Subcutaneous abdominal adipose tissue (tissue), 5 donors: ENCODE data around the gene PHF10.

Source experiments
- H3K27ac ChIP-seq: one replicate; pipeline ENCODE4 v1.7.0; 2013; ENCODE audit warnings: low read depth, mild to moderate bottlenecking, inconsistent platforms, low read length, moderate library complexity
- H3K27me3 ChIP-seq, 5 donors: one replicate each; pipeline ENCODE4 v1.7.0; 2013; ENCODE audit warnings: low read length in 5 of 5, inconsistent platforms in 1 of 5; ENCODE audit not compliant: control insufficient read depth in 5 of 5, insufficient read depth in 4 of 5
- H3K36me3 ChIP-seq, 5 donors: one replicate each; pipeline ENCODE4 v1.7.0; 2013; ENCODE audit warnings: low read length in 5 of 5; ENCODE audit not compliant: control insufficient read depth in 5 of 5, insufficient read depth in 5 of 5
- H3K4me1 ChIP-seq, 5 donors: one replicate each; pipeline ENCODE4 v1.7.0; 2013; ENCODE audit warnings: low read length in 5 of 5, mild to moderate bottlenecking in 3 of 5, moderate library complexity in 1 of 5; ENCODE audit not compliant: control insufficient read depth in 5 of 5, insufficient read depth in 5 of 5
- H3K4me3 ChIP-seq, 5 donors: one replicate each; pipeline ENCODE4 v1.7.0; 2013; ENCODE audit warnings: low read length in 5 of 5, low read depth in 1 of 5
- H3K9ac ChIP-seq, 5 donors: one replicate each; pipeline ENCODE4 v1.7.0; 2013; ENCODE audit warnings: low read length in 5 of 5, mild to moderate bottlenecking in 4 of 5, moderate library complexity in 3 of 5
- H3K9me3 ChIP-seq, 5 donors: one replicate each; pipeline ENCODE4 v1.7.0; 2013; ENCODE audit warnings: low read length in 5 of 5; ENCODE audit not compliant: control insufficient read depth in 5 of 5
- donor health status: healthy.
- donor health status: healthy.
- donor health status: healthy.
- donor health status: healthy.
- donor health status: healthy.

The PHF10 gene

DNA sequence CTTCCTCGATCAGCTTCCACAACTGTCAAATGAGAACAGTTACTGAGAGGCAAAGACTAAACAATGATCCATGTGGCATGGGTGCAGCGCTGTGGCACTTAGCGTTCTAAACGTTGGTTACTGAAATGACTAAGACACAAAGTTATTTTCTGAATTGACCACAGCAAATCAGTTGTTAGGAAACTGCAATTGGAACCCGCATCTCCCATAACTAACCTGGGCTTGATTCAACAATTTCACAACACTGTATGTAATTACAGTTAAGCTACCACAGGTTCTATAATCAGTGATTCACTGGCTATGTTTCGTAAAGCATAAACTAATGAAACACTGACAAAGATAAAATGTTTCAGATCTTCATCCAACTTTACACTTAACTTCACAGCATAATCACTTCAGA lies 35.0 kb downstream of the PHF10 start:
- H3K27me3 ChIP-seq: no peaks in the 10 kb centered on the region
- no peaks in the 10 kb centered on the region for H3K4me1 ChIP-seq
- no peak overlapping the region for H3K4me3 ChIP-seq
- H3K9ac ChIP-seq: no peak overlapping the region
- H3K36me3 ChIP-seq: peaks cover 7 to 12% (median 8%) of the 10 kb centered on the region in 5 donors
- peaks cover 0 to 9% (median 6%) of the 10 kb centered on the region in 5 donors for H3K9me3 ChIP-seq
- no peak overlapping the region for H3K27ac ChIP-seq

DNA sequence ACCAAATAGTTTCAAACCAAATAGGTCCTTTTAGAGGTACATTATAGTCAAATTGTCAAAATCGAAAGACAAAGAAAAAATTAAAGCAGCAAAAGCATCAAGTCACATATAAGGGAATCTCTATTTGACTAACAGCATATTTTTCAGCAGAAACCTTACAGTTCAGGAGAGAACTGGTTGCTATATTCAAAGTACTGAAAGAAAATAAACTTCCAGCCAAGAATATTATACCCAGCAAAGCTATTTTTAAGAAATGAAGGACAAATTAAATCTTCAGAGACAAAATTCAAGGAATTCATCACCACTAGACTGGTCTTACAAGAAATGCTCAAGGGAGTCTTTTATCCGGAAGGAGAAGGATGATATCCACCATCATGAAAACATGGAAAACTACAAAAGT lies 38.4 kb downstream of the PHF10 start:
- H3K27ac ChIP-seq: no peak overlapping the region
- no peak overlapping the region for H3K9ac ChIP-seq
- no peaks in the 10 kb centered on the region for H3K27me3 ChIP-seq
- H3K36me3 ChIP-seq: peaks cover 10 to 16% (median 12%) of the 10 kb centered on the region in 5 donors
- H3K9me3 ChIP-seq: peaks cover 4 to 9% (median 6%) of the 10 kb centered on the region in 5 donors
- H3K4me3 ChIP-seq: no peak overlapping the region
- no peaks in the 10 kb centered on the region for H3K4me1 ChIP-seq

- Histone ChIP-seq H3K27ac (no peak overlapping the region), H3K9me3 (peaks cover 4 to 9% (median 6%) of the 10 kb centered on the region in 5 donors), H3K27me3 (no peaks in the 10 kb centered on the region), H3K4me1 (no peaks in the 10 kb centered on the region), H3K9ac (no peak overlapping the region), H3K36me3 (peaks cover 10 to 20% (median 18%) of the 10 kb centered on the region in 5 donors), H3K4me3 (no peak overlapping the region)
Measured at GRCh38 chr6:169684056-169684455, 40.2 kb downstream of the PHF10 start.

DNA sequence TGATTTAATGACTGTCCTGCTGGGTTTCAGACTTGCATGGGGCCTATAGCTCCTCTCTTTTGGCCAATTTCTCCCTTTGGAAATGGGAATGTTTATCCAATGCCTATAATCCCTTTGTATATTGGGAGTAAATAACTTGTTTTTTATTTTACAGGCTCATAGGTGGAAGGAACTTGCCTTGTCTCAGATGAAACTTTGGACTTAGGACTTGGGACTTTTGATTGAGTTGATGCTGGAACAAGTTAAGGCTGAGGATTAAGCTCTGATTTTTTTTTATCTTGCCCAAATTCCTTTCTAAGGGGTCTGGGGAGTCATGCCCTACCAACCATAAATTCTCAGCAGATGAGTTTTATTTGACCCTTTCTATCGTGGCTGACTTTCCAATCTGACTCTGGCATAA lies 46.0 kb downstream of the PHF10 start:
- H3K36me3 ChIP-seq: peaks cover 0 to 15% (median 6%) of the 10 kb centered on the region in 5 donors
- H3K27ac ChIP-seq: no peak overlapping the region
- no peak overlapping the region for H3K9ac ChIP-seq
- H3K4me1 ChIP-seq: peaks cover 0 to 3% (median 0%) of the 10 kb centered on the region in 5 donors
- H3K9me3 ChIP-seq: peaks cover 0 to 5% (median 0%) of the 10 kb centered on the region in 5 donors
- H3K27me3 ChIP-seq: no peaks in the 10 kb centered on the region
- H3K4me3 ChIP-seq: no peak overlapping the region

DNA sequence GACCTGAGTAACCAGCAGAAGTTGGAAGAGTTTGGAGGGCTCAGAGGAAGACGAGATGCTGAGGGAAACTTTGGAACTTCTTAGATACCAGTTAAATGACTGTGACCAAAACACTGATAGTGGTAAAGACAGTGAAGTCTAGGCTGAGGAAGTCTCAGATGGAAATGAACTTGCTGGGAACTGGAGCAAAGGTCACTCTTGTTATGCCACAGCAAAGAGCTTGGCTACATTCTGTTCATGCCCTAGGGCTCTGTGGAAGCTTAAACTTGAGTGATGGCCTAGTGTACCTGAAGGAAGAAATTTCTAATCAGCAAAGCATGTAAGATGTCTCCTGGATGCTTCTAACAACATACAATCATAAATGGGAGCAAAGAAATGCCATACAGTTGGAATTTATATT lies 47.2 kb downstream of the PHF10 start:
- Histone ChIP-seq H3K27ac (no peak overlapping the region), H3K4me1 (peaks cover 0 to 3% (median 0%) of the 10 kb centered on the region in 5 donors), H3K36me3 (peaks cover 0 to 15% (median 6%) of the 10 kb centered on the region in 5 donors), H3K4me3 (no peak overlapping the region), H3K27me3 (no peaks in the 10 kb centered on the region), H3K9ac (no peak overlapping the region), H3K9me3 (peaks cover 0 to 5% (median 0%) of the 10 kb centered on the region in 5 donors)

- H3K36me3 ChIP-seq: peaks cover 0 to 25% (median 14%) of the 10 kb centered on the region in 5 donors
- H3K9me3 ChIP-seq: no peaks in the 10 kb centered on the region
- no peak overlapping the region for H3K27ac ChIP-seq
- no peak overlapping the region for H3K4me3 ChIP-seq
- peaks cover 0 to 8% (median 0%) of the 10 kb centered on the region in 5 donors for H3K4me1 ChIP-seq
- H3K9ac ChIP-seq: no peak overlapping the region
- H3K27me3 ChIP-seq: no peaks in the 10 kb centered on the region
Measured at GRCh38 chr6:169675011-169675410, 49.3 kb downstream of the PHF10 start.

GRCh38 chr6:169671563-169671962 lies 52.7 kb downstream of the PHF10 start:
- peaks cover 0 to 28% (median 27%) of the 10 kb centered on the region in 5 donors for H3K36me3 ChIP-seq
- H3K27ac ChIP-seq: no peak overlapping the region
- H3K9ac ChIP-seq: no peak overlapping the region
- no peaks in the 10 kb centered on the region for H3K9me3 ChIP-seq
- no peaks in the 10 kb centered on the region for H3K27me3 ChIP-seq
- no peak overlapping the region for H3K4me3 ChIP-seq
- H3K4me1 ChIP-seq: peaks cover 0 to 16% (median 0%) of the 10 kb centered on the region in 5 donors

DNA sequence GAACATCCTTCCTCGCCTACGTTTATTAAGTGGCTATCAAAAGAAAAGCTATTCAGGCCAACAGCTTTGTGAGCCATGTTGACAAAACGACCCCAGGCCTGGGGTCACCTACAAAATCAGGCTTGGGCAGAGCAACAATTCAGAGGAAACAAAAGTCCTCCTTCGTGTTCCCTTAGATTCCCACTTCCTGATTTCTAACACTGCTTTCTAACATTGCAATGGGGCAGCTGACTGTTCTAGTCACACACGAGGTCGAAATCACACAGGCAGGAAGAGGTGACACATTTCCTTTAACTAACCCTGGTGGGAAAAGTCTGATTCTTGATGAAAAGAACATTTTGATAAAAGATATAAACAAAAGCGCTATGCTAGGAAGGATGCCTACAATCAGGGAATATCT lies 54.4 kb downstream of the PHF10 start:
- Histone ChIP-seq H3K4me1 (peaks cover 0 to 16% (median 0%) of the 10 kb centered on the region in 5 donors), H3K9me3 (no peaks in the 10 kb centered on the region), H3K4me3 (no peak overlapping the region), H3K27me3 (no peaks in the 10 kb centered on the region), H3K9ac (peak overlapping the region in 1 of 5 donors; percentile 4), H3K27ac (peak overlapping the region; percentile 38), H3K36me3 (peaks cover 0 to 38% (median 33%) of the 10 kb centered on the region in 5 donors)

GRCh38 chr6:169669147-169669546 lies 55.2 kb downstream of the PHF10 start:
- Histone ChIP-seq H3K4me3 (no peak overlapping the region), H3K36me3 (peaks cover 0 to 41% (median 36%) of the 10 kb centered on the region in 5 donors), H3K9ac (peak overlapping the region in 1 of 5 donors; percentile 4), H3K27ac (peak overlapping the region; percentile 38), H3K4me1 (peaks cover 0 to 16% (median 0%) of the 10 kb centered on the region in 5 donors), H3K9me3 (no peaks in the 10 kb centered on the region), H3K27me3 (no peaks in the 10 kb centered on the region)

DNA sequence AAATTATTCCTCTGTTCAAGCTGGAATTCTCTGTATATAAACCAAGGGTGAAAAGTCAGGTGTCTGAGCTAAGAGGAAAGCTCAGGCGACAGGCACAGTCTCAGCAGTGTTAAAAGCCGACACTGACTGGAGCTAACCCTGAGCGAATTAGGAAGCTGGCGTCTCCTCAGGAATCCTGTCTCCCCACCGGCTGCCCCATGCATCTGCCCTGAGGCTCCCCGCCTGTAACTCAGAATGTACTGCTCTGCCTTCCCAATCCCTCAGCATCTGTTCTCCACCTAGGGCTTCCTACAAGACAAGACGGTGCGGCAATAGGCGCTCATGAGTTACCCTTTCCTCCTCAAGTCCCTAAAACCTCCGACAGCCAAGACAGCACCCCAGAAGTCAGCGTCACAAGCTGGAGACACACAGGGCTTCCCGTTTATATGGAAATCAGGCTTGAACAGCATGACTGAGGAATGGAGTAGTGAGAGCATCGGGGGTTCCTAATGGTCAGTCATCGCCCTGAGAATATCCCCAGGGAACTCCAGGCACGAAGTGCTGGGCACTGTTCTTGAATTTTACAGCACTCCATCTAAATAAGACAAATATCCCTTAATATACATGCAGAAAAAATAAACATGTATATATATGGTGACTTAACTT lies 56.0 kb downstream of the PHF10 start:
- Histone ChIP-seq H3K36me3 (peaks cover 0 to 50% (median 44%) of the 10 kb centered on the region in 5 donors), H3K4me1 (peaks cover 0 to 16% (median 0%) of the 10 kb centered on the region in 5 donors)

More for the DNA sequence above, 56.0 kb downstream of the PHF10 start:
- Histone ChIP-seq H3K9ac (no peak overlapping the region), H3K27ac (no peak overlapping the region), H3K4me3 (no peak overlapping the region), H3K27me3 (no peaks in the 10 kb centered on the region), H3K9me3 (no peaks in the 10 kb centered on the region)
